ENCODE measurements around the gene NEDD4. TPM values are rescaled to one million over a fixed set of nuclear protein-coding genes. Genes with fewer than 3 reads are reported as not detected.

Gene NEDD4
- polyA plus RNA-seq, 1 donor (not counting 4 experiments of a cell fraction or from before 2014, with no cell fraction given): 24.3 TPM

GRCh38 chr15:55827204-55827603 lies 166.2 kb downstream of the NEDD4 start:
- Histone ChIP-seq H3K27ac (ENCODE audit: control insufficient read depth, insufficient read depth, low read length) (no peak overlapping the region), H3K9me1 (ENCODE audit: control insufficient read depth, extremely low read depth, insufficient read depth, low read length) (no peaks in the 10 kb centered on the region), H3K9me3 (ENCODE audit: control insufficient read depth, low read depth, low read length) (no peaks in the 10 kb centered on the region), H3K9ac (ENCODE audit: control insufficient read depth, extremely low read depth, insufficient read depth, low read length) (no peak overlapping the region), H3K27me3 (ENCODE audit: control insufficient read depth, extremely low read depth, insufficient read depth, low read length) (no peaks in the 10 kb centered on the region), H3K79me2 (ENCODE audit: control insufficient read depth, insufficient read depth, low read length) (no peaks in the 10 kb centered on the region), H3K4me2 (ENCODE audit: control insufficient read depth, extremely low read depth, insufficient read depth, low read depth, low read length) (no peak overlapping the region), H3K4me1 (ENCODE audit: control insufficient read depth, extremely low read depth, insufficient read depth, low read length) (peaks cover 18% of the 10 kb centered on the region), H3K4me3 (ENCODE audit: control insufficient read depth in 2 of 3, extremely low read depth in 1 of 3, insufficient read depth in 2 of 3, low read depth in 1 of 3, low read length in 3 of 3) (no peak overlapping the region), H3K36me3 (ENCODE audit: control insufficient read depth in 2 of 2, extremely low read depth in 1 of 2, insufficient read depth in 2 of 2, low read length in 2 of 2) (peaks cover 0 to 11% of the 10 kb centered on the region in 2 experiments), H2AFZ (ENCODE audit: control insufficient read depth, low read length) (no peak overlapping the region), H4K20me1 (ENCODE audit: control insufficient read depth, extremely low read depth, insufficient read depth, low read length) (no peaks in the 10 kb centered on the region)
- FAIRE-seq: no peak
- no peak for DNase-seq (ENCODE audit: low read depth, low spot score)
- no peak for TF ChIP-seq CTCF (optimal IDR thresholded peaks at IDR 0.05 in 1 of 3, IDR thresholded peaks at IDR 0.05 in 1 of 3, conservative IDR thresholded peaks at IDR 0.05 in 1 of 3; ENCODE audit: extremely low read depth in 1 of 3, insufficient read depth in 2 of 3, low read length in 3 of 3)
- dilution Hi-C loops (cut with MboI; ENCODE audit: extremely low pct_ligation_motif_present, low sequenced_read_pairs): no loop called here

- TF ChIP-seq CTCF (optimal IDR thresholded peaks at IDR 0.05 in 1 of 3, IDR thresholded peaks at IDR 0.05 in 1 of 3, conservative IDR thresholded peaks at IDR 0.05 in 1 of 3; ENCODE audit: extremely low read depth in 1 of 3, insufficient read depth in 2 of 3, low read length in 3 of 3) (no peak), EZH2 (IDR thresholded peaks at IDR 0.05; ENCODE audit: low read length) (no peak)
- H4K20me1 ChIP-seq (ENCODE audit: control insufficient read depth, extremely low read depth, insufficient read depth, low read length): no peaks in the 10 kb centered on the region
- DNase-seq (ENCODE audit: low read depth, low spot score): no peak
- no peak overlapping the region for H3K27ac ChIP-seq (ENCODE audit: control insufficient read depth, insufficient read depth, low read length)
- H3K27me3 ChIP-seq (ENCODE audit: control insufficient read depth, extremely low read depth, insufficient read depth, low read length): no peaks in the 10 kb centered on the region
- no peak overlapping the region for H3K4me3 ChIP-seq (ENCODE audit: control insufficient read depth in 2 of 3, extremely low read depth in 1 of 3, insufficient read depth in 2 of 3, low read depth in 1 of 3, low read length in 3 of 3)
- no peak overlapping the region for H3K4me2 ChIP-seq (ENCODE audit: control insufficient read depth, extremely low read depth, insufficient read depth, low read depth, low read length)
- H2AFZ ChIP-seq (ENCODE audit: control insufficient read depth, low read length): no peak overlapping the region
- peaks cover 13% of the 10 kb centered on the region for H3K4me1 ChIP-seq (ENCODE audit: control insufficient read depth, extremely low read depth, insufficient read depth, low read length)
- peaks cover 0 to 7% of the 10 kb centered on the region in 2 experiments for H3K36me3 ChIP-seq (ENCODE audit: control insufficient read depth in 2 of 2, extremely low read depth in 1 of 2, insufficient read depth in 2 of 2, low read length in 2 of 2)
- no peaks in the 10 kb centered on the region for H3K79me2 ChIP-seq (ENCODE audit: control insufficient read depth, insufficient read depth, low read length)
- no peaks in the 10 kb centered on the region for H3K9me3 ChIP-seq (ENCODE audit: control insufficient read depth, low read depth, low read length)
- FAIRE-seq: no peak
- dilution Hi-C loops (cut with MboI; ENCODE audit: extremely low pct_ligation_motif_present, low sequenced_read_pairs): no loop called here
- H3K9ac ChIP-seq (ENCODE audit: control insufficient read depth, extremely low read depth, insufficient read depth, low read length): no peak overlapping the region
- no peaks in the 10 kb centered on the region for H3K9me1 ChIP-seq (ENCODE audit: control insufficient read depth, extremely low read depth, insufficient read depth, low read length)
Observed at GRCh38 chr15:55824857-55825613, 168.4 kb downstream of the NEDD4 start.

Data from keratinocyte (primary cell).